Uterus (tissue), 2 donors: ENCODE measurements around the gene AKT3.

Experiments used
- CTCF ChIP-seq, 4 experiments: fragments of 200-600 bp in 2 of 4; fragments of 450-650 bp in 2 of 4; sonication (generic) in 2 of 4; IDR thresholded peaks; one replicate each; pipeline ENCODE4 v1.5.1; 2016 to 2019; ENCODE audit warnings: antibody characterized with exemption in 4 of 4, mild to moderate bottlenecking in 2 of 4, moderate library complexity in 1 of 4
- POLR2A ChIP-seq, 2 donors: fragments of 450-650 bp; IDR thresholded peaks; one replicate each; pipeline ENCODE4 v1.6.1; 2016; ENCODE audit warnings: antibody characterized with exemption in 2 of 2, mild to moderate bottlenecking in 1 of 2, moderate library complexity in 1 of 2

GRCh38 chr1:243496806-243497205 lies 353.2 kb downstream of the AKT3 start:
- TF ChIP-seq CTCF (IDR thresholded peaks at IDR 0.05) (no peak), POLR2A (IDR thresholded peaks at IDR 0.05) (no peak)
